H1 (cell line): ENCODE data around the gene TARDBP. TPM values are rescaled to one million over a fixed set of nuclear protein-coding genes. Genes with fewer than 3 reads are reported as not detected.

Experiments
- ATF3 ChIP-seq: IDR thresholded peaks from 2 replicates; pipeline ENCODE4 v1.6.1; 2011; ENCODE audit warnings: low read depth, mild to moderate bottlenecking, low read length; ENCODE audit not compliant: insufficient read depth
- BRCA1 ChIP-seq: IDR thresholded peaks from 2 replicates; pipeline ENCODE4 v1.6.1; 2012; ENCODE audit warnings: low read depth, low read length, improper control_type of control experiment
- CBX5 ChIP-seq: fragments of 300-800, 300-1000 bp; sonication (generic); IDR thresholded peaks from 2 replicates; pipeline ENCODE4 v1.7.1; 2016; ENCODE audit warnings: antibody characterized with exemption, low read length, low read depth
- CREB1 ChIP-seq: IDR thresholded peaks from 2 replicates; pipeline ENCODE4 v1.6.1; 2012; ENCODE audit warnings: inconsistent platforms
- EP300 ChIP-seq, 2 experiments: IDR thresholded peaks; 1 replicate in 1 of 2; 2 replicates in 1 of 2; pipeline ENCODE4 v1.6.1; 2011 to 2012; ENCODE audit warnings: low read depth in 2 of 2, low read length in 2 of 2, mild to moderate bottlenecking in 2 of 2, borderline replicate concordance in 1 of 2, inconsistent platforms in 1 of 2, moderate library complexity in 1 of 2
- GTF2F1 ChIP-seq: IDR thresholded peaks from 2 replicates; pipeline ENCODE4 v1.6.1; 2012; ENCODE audit warnings: low read depth, low read length, improper control_type of control experiment, borderline replicate concordance
- HDAC2 ChIP-seq, 2 experiments: fragments of 300-600 bp in 1 of 2; sonication (generic) in 1 of 2; IDR thresholded peaks; 2 replicates each; pipeline ENCODE4 v1.6.1; 2011 to 2012; ENCODE audit warnings: low read depth in 2 of 2, low read length in 2 of 2, mild to moderate bottlenecking in 2 of 2, moderate library complexity in 2 of 2, borderline replicate concordance in 1 of 2, inconsistent platforms in 1 of 2
- HDAC6 ChIP-seq: IDR thresholded peaks from one replicate; pipeline ENCODE4 v1.7.1; 2012; ENCODE audit warnings: low read depth, mild to moderate bottlenecking, inconsistent platforms, low read length, moderate library complexity
- JUND ChIP-seq: IDR thresholded peaks from 2 replicates; pipeline ENCODE4 v1.6.1; 2011; ENCODE audit warnings: mild to moderate bottlenecking, improper control_type of control experiment, low read length
- KDM1A ChIP-seq: fragments of 200-600, 300-600 bp; sonication (generic); IDR thresholded peaks from 2 replicates; pipeline ENCODE4 v1.7.1; 2016; ENCODE audit warnings: mild to moderate bottlenecking, low read length, borderline replicate concordance
- KDM4A ChIP-seq: IDR thresholded peaks from one replicate; pipeline ENCODE4 v1.7.1; 2012; ENCODE audit warnings: low read depth, mild to moderate bottlenecking, moderate library complexity, low read length, inconsistent platforms; ENCODE audit not compliant: severe bottlenecking
- MAX ChIP-seq: IDR thresholded peaks from 2 replicates; pipeline ENCODE4 v1.6.1; 2012; ENCODE audit warnings: inconsistent platforms
- NRF1 ChIP-seq: IDR thresholded peaks from 2 replicates; pipeline ENCODE4 v1.6.1; 2011; ENCODE audit warnings: mild to moderate bottlenecking, low read depth, low read length, improper control_type of control experiment
- POLR2A ChIP-seq, 2 experiments: IDR thresholded peaks; 1 replicate in 1 of 2; 2 replicates in 1 of 2; pipeline ENCODE4 v1.6.1; 2011; ENCODE audit warnings: low read depth in 2 of 2, low read length in 2 of 2, mild to moderate bottlenecking in 2 of 2; ENCODE audit errors: control extremely low read depth in 1 of 2
- RBBP5 ChIP-seq: IDR thresholded peaks from 2 replicates; pipeline ENCODE4 v1.7.1; 2012; ENCODE audit warnings: low read depth, mild to moderate bottlenecking, inconsistent platforms, low read length, moderate library complexity, borderline replicate concordance
- RNF2 ChIP-seq: fragments of 200-900, 300-1000 bp; sonication (generic); IDR thresholded peaks from 2 replicates; pipeline ENCODE4 v1.7.1; 2016; ENCODE audit warnings: borderline replicate concordance, low read depth, mild to moderate bottlenecking, antibody characterized with exemption, low read length; ENCODE audit not compliant: poor library complexity, severe bottlenecking; ENCODE audit errors: missing control alignments
- SAP30 ChIP-seq: fragments of 300-600 bp; sonication (generic); IDR thresholded peaks from 2 replicates; pipeline ENCODE4 v1.7.1; 2012; ENCODE audit warnings: low read length, moderate library complexity, mild to moderate bottlenecking, inconsistent platforms; ENCODE audit not compliant: insufficient read depth, insufficient replicate concordance
- TAF1 ChIP-seq: IDR thresholded peaks from 2 replicates; pipeline ENCODE4 v1.6.1; 2011; ENCODE audit warnings: mild to moderate bottlenecking, low read depth, low read length
- TAF7 ChIP-seq: optimal IDR thresholded peaks from 2 replicates; pipeline ENCODE3; 2011; ENCODE audit warnings: low read depth, mild to moderate bottlenecking, inconsistent platforms, low read length, moderate library complexity, borderline replicate concordance
- TBP ChIP-seq: IDR thresholded peaks from 2 replicates; pipeline ENCODE4 v1.6.1; 2011; ENCODE audit warnings: low read depth, low read length, improper control_type of control experiment
- YY1 ChIP-seq: IDR thresholded peaks from 2 replicates; pipeline ENCODE4 v1.6.1; 2011; ENCODE audit warnings: low read depth, mild to moderate bottlenecking, low read length
- ZNF274 ChIP-seq: IDR thresholded peaks from 2 replicates; pipeline ENCODE4 v1.7.0; 2012; ENCODE audit warnings: low read length, borderline replicate concordance; ENCODE audit errors: extremely low read depth
- polyA plus RNA-seq, 7 experiments: library from polyadenylated mRNA; depleted of rRNA in 3 of 7; stranded (reverse) in 5 of 7; unstranded in 2 of 7; fragments of >200 nt in 5 of 7; fragments of 200-250 nt in 2 of 7; gene quantifications; 1 replicate in 5 of 7; 2 replicates in 1 of 7; 4 replicates in 1 of 7; pipeline versions ENCODE4 v1.2.1 to v1.2.3, GENCODE V29; 2011 to 2013; ENCODE audit warnings: missing spikeins in 2 of 7, mixed read lengths in 2 of 7
- total RNA-seq: library from RNA; stranded (reverse); fragmentation: NEBNext Ultra II Directional; extraction: Animal tissue kit (Norgen Biotek cat#: 25700); gene quantifications from 2 replicates; pipeline ENCODE4 v1.2.1, GENCODE V29; 2021

The TARDBP gene
- total and polyA plus RNA-seq, 2 of the 8 experiments (the other 6 are each of a cell fraction or from before 2014, with no cell fraction given) = 144 to 240 TPM

- TF ChIP-seq HDAC2 (IDR thresholded peaks at IDR 0.05; ENCODE audit: borderline replicate concordance in 1 of 2, low read depth in 2 of 2, low read length in 2 of 2) = peak in 1 of 2 experiments; percentile 39; a peak in 1 of 4 replicates
- TF ChIP-seq BRCA1 = peak; percentile 77
- peak; percentile 94 for TF ChIP-seq TBP
- no peak for TF ChIP-seq SAP30
- TF ChIP-seq ATF3 = no peak
- peak; percentile 95 to 96 for TF ChIP-seq POLR2A (IDR thresholded peaks at IDR 0.05; ENCODE audit: control extremely low read depth in 1 of 2, low read depth in 2 of 2, low read length in 2 of 2)
- TF ChIP-seq TAF1 = peak; percentile 97
- TF ChIP-seq NRF1 = no peak
- TF ChIP-seq TAF7 = peak; percentile 90
- TF ChIP-seq RBBP5 = peak; percentile 82
- no peak for TF ChIP-seq RNF2
- TF ChIP-seq JUND = peak; percentile 99
- TF ChIP-seq EP300 (IDR thresholded peaks at IDR 0.05; ENCODE audit: borderline replicate concordance in 1 of 2, low read depth in 2 of 2, low read length in 2 of 2) = peak in 1 of 2 experiments; percentile 100; a peak in 2 of 3 replicates
- no peak; the same call in 1 of the 2 replicates for TF ChIP-seq MAX
- TF ChIP-seq GTF2F1 = 0 out of 2 replicates have a peak, but pooled peaks have one; percentile 44
- peak; percentile 35 for TF ChIP-seq KDM4A
- TF ChIP-seq CBX5 = no peak
- TF ChIP-seq CREB1 = peak; percentile 62; the same call in 1 of the 2 replicates
- TF ChIP-seq YY1 = peak; percentile 97
- TF ChIP-seq HDAC6 = no peak
- no peak for TF ChIP-seq KDM1A
- TF ChIP-seq ZNF274 = no peak
These were observed at the start of gene TARDBP (continued) for GRCh38 chr1:11012260-11013159.
